Activated CD8-positive, alpha-beta T cell treated with anti-CD3 and anti-CD28 coated beads for 36 hours (primary cell): Measurements from ENCODE around the gene PCNX4. TPM values are rescaled to one million over a fixed set of nuclear protein-coding genes. Genes with fewer than 3 reads are reported as not detected.

Experiments used
- ATAC-seq: fragments of 200-7000 bp; cut with Tn5 transposase; one replicate; pipeline ENCODE4 v1.10.0; 2021; ENCODE audit warnings: mild to moderate bottlenecking, moderate library complexity
- CTCF ChIA-PET: fragments of 350-600 bp; sonication (Branson Sonifier 250); formaldehyde crosslinking; loops from one replicate; lab custom pipeline; 2021; ENCODE audit warnings: antibody characterized with exemption; lab: Charles Lee
- POLR2A ChIA-PET: fragments of 350-600 bp; sonication (Branson Sonifier 250); formaldehyde crosslinking; loops from one replicate; lab custom pipeline; 2021; ENCODE audit warnings: antibody characterized with exemption; lab: Charles Lee
- DNase-seq: peaks from one replicate; pipeline ENCODE4 v3.0.0-alpha.2; 2020
- H3K27ac Mint-ChIP-seq: one replicate; pipeline ENCODE4 v1.8.0; 2021; ENCODE audit warnings: mild to moderate bottlenecking, mixed read lengths
- H3K27me3 Mint-ChIP-seq: one replicate; pipeline ENCODE4 v1.8.0; 2021; ENCODE audit warnings: mixed read lengths
- H3K36me3 Mint-ChIP-seq: one replicate; pipeline ENCODE4 v1.8.0; 2021; ENCODE audit warnings: low read depth, mixed read lengths
- H3K4me1 Mint-ChIP-seq: one replicate; pipeline ENCODE4 v1.8.0; 2021; ENCODE audit warnings: low read depth, mixed read lengths
- H3K4me3 Mint-ChIP-seq: one replicate; pipeline ENCODE4 v1.8.0; 2021; ENCODE audit warnings: mild to moderate bottlenecking, moderate library complexity, mixed read lengths
- H3K9me3 Mint-ChIP-seq: one replicate; pipeline ENCODE4 v1.8.0; 2021; ENCODE audit warnings: mixed read lengths
- intact Hi-C: fragments of 100-400 bp; cut with micrococcal nuclease; formaldehyde crosslinking; loops from one replicate; pipeline ENCODE4 v1.10.0; 2022
- total RNA-seq, 2 experiments: library from RNA; stranded (reverse); gene quantifications; one replicate each; pipeline ENCODE4 v1.2.3, GENCODE V29; 2021
- TF ChIP-seq, protein P1 (sequence below): fragments of 200-600 bp; IDR thresholded peaks from one replicate; pipeline ENCODE4 v1.8.0; 2022; ENCODE audit warnings: antibody characterized with exemption, mild to moderate bottlenecking

Gene PCNX4
- total RNA-seq, 2 experiments from 2014 or later, result 28.2 to 30.0 TPM

DNA sequence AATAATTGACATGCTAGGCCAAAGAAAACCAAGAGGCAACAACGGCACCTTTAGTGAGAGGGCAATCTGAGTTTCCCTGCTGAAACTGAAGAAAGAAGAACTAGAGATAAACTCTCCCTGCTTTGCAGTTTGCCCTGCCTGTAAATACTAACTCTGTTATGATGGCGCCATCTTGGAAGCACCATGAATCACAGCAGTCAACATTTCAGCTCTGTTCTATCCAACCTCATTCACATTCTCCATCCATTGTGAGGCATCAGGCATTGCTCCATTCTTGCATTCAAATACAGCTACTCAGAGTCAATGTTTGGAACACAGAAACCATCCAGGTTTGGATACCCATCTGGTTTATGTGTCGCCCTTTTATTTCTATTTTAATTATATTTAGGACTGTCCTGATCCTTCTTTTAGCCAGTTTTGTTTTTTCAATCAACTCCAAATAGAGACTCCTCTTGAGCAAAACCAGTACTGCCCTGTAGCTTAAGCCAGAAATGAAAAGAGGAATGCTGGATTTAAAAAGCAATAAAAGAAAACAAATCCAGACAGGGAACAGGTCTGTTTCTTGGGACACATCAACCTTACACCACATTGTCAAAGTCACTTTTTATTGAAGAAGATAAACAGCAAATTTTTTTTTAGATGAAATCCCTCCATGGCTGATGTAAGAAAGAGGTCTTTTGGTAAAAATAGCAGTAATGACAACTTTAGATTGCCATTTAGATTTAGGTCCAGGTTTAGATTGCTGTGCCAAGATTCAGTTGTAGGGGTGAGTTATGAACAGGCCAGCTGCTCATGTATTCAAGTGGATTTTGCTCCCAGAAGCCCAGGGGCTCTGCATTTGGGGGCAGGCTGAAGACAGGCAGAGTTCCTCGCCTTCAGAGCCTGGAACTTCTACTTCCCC, 124.0 kb downstream of the PCNX4 start:
- Mint-ChIP-seq H3K4me1 (peaks cover 13% of the 10 kb centered on the region), H3K36me3 (no peaks in the 10 kb centered on the region), H3K4me3 (no peak overlapping the region), H3K27me3 (no peaks in the 10 kb centered on the region), H3K27ac (no peak overlapping the region), H3K9me3 (no peaks in the 10 kb centered on the region)
- intact Hi-C loops, result no loop called here
- TF ChIP-seq, protein P1, sequence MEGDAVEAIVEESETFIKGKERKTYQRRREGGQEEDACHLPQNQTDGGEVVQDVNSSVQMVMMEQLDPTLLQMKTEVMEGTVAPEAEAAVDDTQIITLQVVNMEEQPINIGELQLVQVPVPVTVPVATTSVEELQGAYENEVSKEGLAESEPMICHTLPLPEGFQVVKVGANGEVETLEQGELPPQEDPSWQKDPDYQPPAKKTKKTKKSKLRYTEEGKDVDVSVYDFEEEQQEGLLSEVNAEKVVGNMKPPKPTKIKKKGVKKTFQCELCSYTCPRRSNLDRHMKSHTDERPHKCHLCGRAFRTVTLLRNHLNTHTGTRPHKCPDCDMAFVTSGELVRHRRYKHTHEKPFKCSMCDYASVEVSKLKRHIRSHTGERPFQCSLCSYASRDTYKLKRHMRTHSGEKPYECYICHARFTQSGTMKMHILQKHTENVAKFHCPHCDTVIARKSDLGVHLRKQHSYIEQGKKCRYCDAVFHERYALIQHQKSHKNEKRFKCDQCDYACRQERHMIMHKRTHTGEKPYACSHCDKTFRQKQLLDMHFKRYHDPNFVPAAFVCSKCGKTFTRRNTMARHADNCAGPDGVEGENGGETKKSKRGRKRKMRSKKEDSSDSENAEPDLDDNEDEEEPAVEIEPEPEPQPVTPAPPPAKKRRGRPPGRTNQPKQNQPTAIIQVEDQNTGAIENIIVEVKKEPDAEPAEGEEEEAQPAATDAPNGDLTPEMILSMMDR, result no peak
- ATAC-seq (no peak), DNase-seq (no peak)
- CTCF ChIA-PET, result interaction anchor here (1.3 to 2.3 kb wide), 3 partner anchors 10 to 32 kb away, joined by 3 to 6 read pairs (median 3); no protein-coding TSS in a partner anchor
- POLR2A ChIA-PET, result no interaction called here

- ChIA-PET CTCF (interaction anchor here (1.2 kb wide), 1 partner anchor 22 kb away, joined by 3 read pairs; no protein-coding TSS in a partner anchor), POLR2A (interaction anchor here (0.8 kb wide), 1 partner anchor 30 kb away, joined by 6 read pairs; no protein-coding TSS in a partner anchor)
Observed at GRCh38 chr14:60217713-60218112, 126.0 kb downstream of the PCNX4 start.

More at GRCh38 chr14:60217713-60218112, 126.0 kb downstream of the PCNX4 start:
- intact Hi-C loops, result no loop called here
- no peak for DNase-seq
- H3K9me3 Mint-ChIP-seq, result no peaks in the 10 kb centered on the region
- ATAC-seq, result no peak
- no peak overlapping the region for H3K4me3 Mint-ChIP-seq
- peaks cover 20% of the 10 kb centered on the region for H3K4me1 Mint-ChIP-seq
- no peaks in the 10 kb centered on the region for H3K27me3 Mint-ChIP-seq
- no peak overlapping the region for H3K27ac Mint-ChIP-seq
- TF ChIP-seq, protein P1, result no peak
- H3K36me3 Mint-ChIP-seq, result no peaks in the 10 kb centered on the region

Other genes starting within 250 kb of the PCNX4 start
- not detected for gene RTN1, start 221.1 kb upstream of the PCNX4 start, total RNA-seq
- not detected for gene LRRC9, start 171.8 kb upstream of the PCNX4 start, total RNA-seq
- gene DHRS7, start 73.5 kb downstream of the PCNX4 start, total RNA-seq, result 10 to 100 TPM; 46.4 to 46.6 TPM
- 10 to 100 TPM; 40.0 to 40.5 TPM for gene PPM1A, start 157.3 kb downstream of the PCNX4 start, total RNA-seq